ENCODE results near the gene XXYLT1.

XXYLT1 gene

DNA sequence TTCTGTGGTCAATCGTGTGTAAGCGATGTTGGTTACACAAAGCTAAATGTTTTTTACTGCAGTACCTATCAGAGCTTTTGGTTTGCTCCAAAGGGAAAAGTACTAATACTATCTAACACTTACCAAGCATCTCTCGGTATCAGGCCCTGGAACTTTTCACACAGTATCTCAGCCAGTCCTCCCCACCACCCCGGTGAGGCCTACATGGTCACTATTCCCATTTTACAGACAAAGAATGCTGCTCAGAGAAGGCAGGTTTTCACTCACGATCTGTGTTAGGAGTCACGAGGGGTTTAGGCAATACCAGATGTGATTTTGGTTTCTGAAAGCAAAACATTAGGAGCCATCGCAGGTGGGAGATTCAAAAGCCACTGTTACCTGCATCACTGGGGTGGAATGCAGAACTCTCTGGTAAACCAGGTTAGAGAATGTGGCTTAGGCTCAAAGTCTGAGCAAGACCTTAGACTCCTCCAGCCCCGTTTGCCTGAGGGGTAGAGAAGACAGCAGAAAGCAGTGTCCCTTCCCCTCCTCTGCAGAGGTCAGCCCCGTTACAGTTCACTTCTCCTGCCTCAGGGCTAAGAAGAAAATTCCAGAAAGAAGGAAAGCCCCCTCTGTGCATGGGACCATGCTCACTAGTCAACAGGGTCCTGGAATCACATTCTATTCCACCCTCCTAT, 57.2 kb downstream of the XXYLT1 start:
- H3K27me3 ChIP-seq (ENCODE audit: insufficient read depth, low read depth), result no peaks in the 10 kb centered on the region
- no peaks in the 10 kb centered on the region for H3K79me2 ChIP-seq (ENCODE audit: insufficient read depth, low read depth)
- H3K36me3 ChIP-seq (ENCODE audit: insufficient read depth), result no peaks in the 10 kb centered on the region
- H4K20me1 ChIP-seq (ENCODE audit: insufficient read depth), result no peaks in the 10 kb centered on the region
- no peak overlapping the region for H3K9ac ChIP-seq
- no peak overlapping the region for H3K27ac ChIP-seq
- peaks cover 7% of the 10 kb centered on the region for H3K4me1 ChIP-seq (ENCODE audit: low read depth, poor library complexity, severe bottlenecking)
- no peak overlapping the region for H2AFZ ChIP-seq (ENCODE audit: low read depth)
- no peak overlapping the region for H3K4me3 ChIP-seq (IDR thresholded peaks at IDR 0.05; ENCODE audit: insufficient read depth, low read depth, low read length)
- H3K4me2 ChIP-seq, result no peak overlapping the region
- TF ChIP-seq, protein P1, sequence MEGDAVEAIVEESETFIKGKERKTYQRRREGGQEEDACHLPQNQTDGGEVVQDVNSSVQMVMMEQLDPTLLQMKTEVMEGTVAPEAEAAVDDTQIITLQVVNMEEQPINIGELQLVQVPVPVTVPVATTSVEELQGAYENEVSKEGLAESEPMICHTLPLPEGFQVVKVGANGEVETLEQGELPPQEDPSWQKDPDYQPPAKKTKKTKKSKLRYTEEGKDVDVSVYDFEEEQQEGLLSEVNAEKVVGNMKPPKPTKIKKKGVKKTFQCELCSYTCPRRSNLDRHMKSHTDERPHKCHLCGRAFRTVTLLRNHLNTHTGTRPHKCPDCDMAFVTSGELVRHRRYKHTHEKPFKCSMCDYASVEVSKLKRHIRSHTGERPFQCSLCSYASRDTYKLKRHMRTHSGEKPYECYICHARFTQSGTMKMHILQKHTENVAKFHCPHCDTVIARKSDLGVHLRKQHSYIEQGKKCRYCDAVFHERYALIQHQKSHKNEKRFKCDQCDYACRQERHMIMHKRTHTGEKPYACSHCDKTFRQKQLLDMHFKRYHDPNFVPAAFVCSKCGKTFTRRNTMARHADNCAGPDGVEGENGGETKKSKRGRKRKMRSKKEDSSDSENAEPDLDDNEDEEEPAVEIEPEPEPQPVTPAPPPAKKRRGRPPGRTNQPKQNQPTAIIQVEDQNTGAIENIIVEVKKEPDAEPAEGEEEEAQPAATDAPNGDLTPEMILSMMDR (conservative IDR thresholded peaks at IDR 0.05; ENCODE audit: low read depth, low read length), result no peak

DNA sequence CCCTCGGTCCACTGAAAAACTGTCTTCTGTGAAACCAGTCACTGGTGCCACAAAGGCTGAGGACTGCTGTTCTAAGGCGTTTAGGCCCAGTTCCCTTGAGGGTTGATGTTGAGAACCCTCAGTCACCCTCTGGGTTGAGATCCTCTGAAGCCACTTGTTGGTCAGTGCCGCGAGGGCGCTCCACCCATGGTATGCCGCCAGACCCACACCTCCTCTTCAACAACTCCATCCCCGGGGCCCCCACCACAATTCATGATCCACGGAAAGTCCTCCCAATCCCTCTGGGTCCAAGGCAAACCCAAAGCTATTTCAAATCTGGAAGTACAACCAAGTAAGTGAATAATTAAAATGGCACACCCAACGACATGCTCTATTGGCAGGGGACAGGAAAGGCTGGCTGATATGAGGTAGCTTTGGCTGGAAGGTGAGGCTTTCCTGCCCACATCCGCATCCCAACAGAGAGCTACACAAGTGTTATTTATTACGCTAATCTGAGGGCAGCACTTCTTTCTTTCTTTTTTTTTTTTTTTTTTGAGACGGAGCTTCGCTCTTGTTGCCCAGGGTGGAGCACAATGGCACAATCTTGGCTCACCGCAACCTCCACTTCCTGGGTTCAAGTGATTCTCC, 58.1 kb downstream of the XXYLT1 start:
- Histone ChIP-seq H2AFZ (ENCODE audit: low read depth) (no peak overlapping the region), H3K36me3 (ENCODE audit: insufficient read depth) (no peaks in the 10 kb centered on the region), H3K27ac (no peak overlapping the region), H3K9ac (no peak overlapping the region), H3K4me3 (IDR thresholded peaks at IDR 0.05; ENCODE audit: insufficient read depth, low read depth, low read length) (no peak overlapping the region), H3K4me2 (no peak overlapping the region), H4K20me1 (ENCODE audit: insufficient read depth) (no peaks in the 10 kb centered on the region), H3K79me2 (ENCODE audit: insufficient read depth, low read depth) (no peaks in the 10 kb centered on the region), H3K4me1 (ENCODE audit: low read depth, poor library complexity, severe bottlenecking) (peaks cover 15% of the 10 kb centered on the region), H3K27me3 (ENCODE audit: insufficient read depth, low read depth) (no peaks in the 10 kb centered on the region)
- TF ChIP-seq, protein P1 (conservative IDR thresholded peaks at IDR 0.05; ENCODE audit: low read depth, low read length), result no peak

DNA sequence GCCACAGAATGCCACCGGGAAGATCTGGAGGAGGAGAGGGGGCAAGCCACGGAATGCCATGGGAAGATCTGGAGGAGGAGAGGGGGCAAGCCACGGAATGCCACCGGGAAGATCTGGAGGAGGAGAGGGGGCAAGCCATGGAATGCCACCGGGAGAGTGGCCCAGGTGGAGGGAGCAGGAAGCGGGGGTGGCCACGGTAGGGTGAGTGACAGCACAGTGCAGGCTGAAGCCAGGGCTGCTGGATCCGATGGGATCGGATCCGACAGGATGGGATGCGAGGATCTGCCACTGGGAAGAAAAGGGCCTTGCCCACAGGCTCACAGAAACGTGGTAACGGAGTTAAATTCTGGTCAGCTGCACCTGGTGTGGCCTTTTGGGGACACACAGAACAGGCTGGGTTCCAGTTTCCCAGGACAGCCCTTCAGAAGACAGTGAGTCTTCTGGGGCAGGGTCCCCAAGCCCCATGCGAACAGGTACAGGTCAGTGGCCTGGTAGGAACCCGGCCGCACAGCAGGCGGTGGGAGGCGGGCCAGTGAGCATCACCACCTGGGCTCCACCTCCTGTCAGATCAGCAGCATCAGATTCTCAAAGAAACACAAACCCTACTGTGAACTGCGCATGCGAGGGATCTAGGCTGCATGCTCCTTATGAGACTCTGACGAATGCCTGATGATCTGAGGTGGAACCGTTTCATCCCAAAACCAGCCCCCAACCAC, 58.8 kb downstream of the XXYLT1 start:
- Histone ChIP-seq H3K27me3 (ENCODE audit: insufficient read depth, low read depth) (no peaks in the 10 kb centered on the region), H3K4me3 (IDR thresholded peaks at IDR 0.05; ENCODE audit: insufficient read depth, low read depth, low read length) (no peak overlapping the region), H3K79me2 (ENCODE audit: insufficient read depth, low read depth) (no peaks in the 10 kb centered on the region), H3K4me1 (ENCODE audit: low read depth, poor library complexity, severe bottlenecking) (peaks cover 21% of the 10 kb centered on the region), H3K27ac (no peak overlapping the region), H3K36me3 (ENCODE audit: insufficient read depth) (no peaks in the 10 kb centered on the region), H2AFZ (ENCODE audit: low read depth) (no peak overlapping the region), H3K9ac (no peak overlapping the region), H4K20me1 (ENCODE audit: insufficient read depth) (no peaks in the 10 kb centered on the region), H3K4me2 (no peak overlapping the region)
- TF ChIP-seq, protein P1 (conservative IDR thresholded peaks at IDR 0.05; ENCODE audit: low read depth, low read length), result no peak

DNA sequence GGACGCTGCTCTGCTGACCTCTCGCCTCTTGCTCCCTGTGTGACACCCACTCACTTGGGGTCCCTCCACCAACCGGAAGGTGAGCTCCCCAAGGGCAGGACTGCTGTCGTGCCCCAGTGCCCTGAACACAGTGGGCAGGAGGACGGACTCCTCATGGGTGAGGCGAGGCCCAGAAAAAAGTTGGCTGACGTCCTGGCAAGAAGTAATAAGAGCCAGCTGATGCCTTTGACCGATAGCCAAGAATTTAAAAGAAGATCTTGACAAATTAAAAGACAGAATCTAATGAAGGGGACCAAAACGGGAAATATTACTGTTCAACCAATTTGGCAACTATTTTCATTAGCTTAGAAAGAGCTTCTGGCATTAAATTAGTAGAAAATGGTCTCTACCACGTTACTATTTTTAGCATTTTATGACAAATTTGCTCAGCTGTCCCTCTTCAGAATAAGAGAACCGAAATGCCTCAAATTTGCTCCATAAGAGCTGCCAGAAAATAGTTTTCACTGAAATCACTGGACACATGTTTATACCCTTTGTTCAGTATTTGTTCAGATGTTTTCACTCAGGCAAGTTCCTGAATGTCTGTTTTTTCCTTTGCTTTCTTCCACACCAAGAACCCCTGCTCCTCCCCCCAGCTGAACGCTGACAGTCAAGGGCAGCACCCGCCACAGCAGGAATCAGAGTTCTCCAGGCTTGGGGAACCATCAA, 60.5 kb downstream of the XXYLT1 start:
- Histone ChIP-seq H3K4me1 (ENCODE audit: low read depth, poor library complexity, severe bottlenecking) (peaks cover 24% of the 10 kb centered on the region), H3K36me3 (ENCODE audit: insufficient read depth) (no peaks in the 10 kb centered on the region), H4K20me1 (ENCODE audit: insufficient read depth) (no peaks in the 10 kb centered on the region), H3K4me3 (IDR thresholded peaks at IDR 0.05; ENCODE audit: insufficient read depth, low read depth, low read length) (no peak overlapping the region), H3K9ac (no peak overlapping the region), H3K79me2 (ENCODE audit: insufficient read depth, low read depth) (no peaks in the 10 kb centered on the region), H3K27ac (no peak overlapping the region), H3K27me3 (ENCODE audit: insufficient read depth, low read depth) (no peaks in the 10 kb centered on the region), H3K4me2 (no peak overlapping the region), H2AFZ (ENCODE audit: low read depth) (no peak overlapping the region)
- TF ChIP-seq, protein P1 (conservative IDR thresholded peaks at IDR 0.05; ENCODE audit: low read depth, low read length), result no peak
